GM23248 (cell line): ENCODE data around the gene VPREB3.

Experiments
- EZH2 ChIP-seq: fragments of 200-600 bp; sonication (generic); IDR thresholded peaks from 2 replicates; pipeline ENCODE4 v1.6.1; 2018; ENCODE audit warnings: antibody characterized with exemption, mild to moderate bottlenecking; ENCODE audit not compliant: insufficient read depth, poor library complexity, severe bottlenecking
- EZH2phosphoT487 ChIP-seq: fragments of 200-600 bp; sonication (generic); IDR thresholded peaks from 2 replicates; pipeline ENCODE4 v1.6.1; 2018; ENCODE audit warnings: antibody characterized with exemption, moderate library complexity, mild to moderate bottlenecking, low read depth; ENCODE audit not compliant: insufficient read depth

GRCh38 chr22:23749841-23750301 is 4.4 kb downstream of the VPREB3 start:
- TF ChIP-seq EZH2 (no peak), EZH2phosphoT487 (no peak)
